ENCODE data around the gene CSMD2.

- TF ChIP-seq POLR2A (IDR thresholded peaks at IDR 0.05) (no peak), POLR2AphosphoS5 (IDR thresholded peaks at IDR 0.05) (no peak)
These were observed 562.8 kb downstream of the CSMD2 start for GRCh38 chr1:33602271-33602670.

Measured in sigmoid colon (tissue), 4 donors.